K562 (cell line): ENCODE measurements around the gene AFF1.

Experiments used
- BCLAF1 ChIP-seq, 2 experiments: fragments of 450-650 bp in 1 of 2; IDR thresholded peaks; 2 replicates each; pipeline ENCODE4 v1.6.1; 2011 to 2017; ENCODE audit warnings: low read depth in 2 of 2, antibody characterized with exemption in 1 of 2, borderline replicate concordance in 1 of 2, low read length in 1 of 2, mild to moderate bottlenecking in 1 of 2, mixed read lengths in 1 of 2; ENCODE audit not compliant: control insufficient read depth in 1 of 2
- BHLHE40 ChIP-seq: IDR thresholded peaks from 2 replicates; pipeline ENCODE4 v1.6.1; 2011; ENCODE audit warnings: low read length, improper control_type of control experiment
- CTCF ChIP-seq, 3 experiments: IDR thresholded peaks in 2 of 3; conservative IDR thresholded peaks in 1 of 3; 2 replicates each; pipeline ENCODE4 v1.5.1; 2011 to 2012; ENCODE audit warnings: low read length in 3 of 3, mild to moderate bottlenecking in 3 of 3, control low read depth in 2 of 3, improper control_type of control experiment in 1 of 3, inconsistent platforms in 1 of 3, low read depth in 1 of 3, mixed read lengths in 1 of 3, moderate library complexity in 1 of 3; ENCODE audit not compliant: insufficient read depth in 2 of 3
- HDAC2 ChIP-seq: fragments of 450-650 bp; IDR thresholded peaks from 2 replicates; pipeline ENCODE4 v1.6.1; 2016; ENCODE audit warnings: mild to moderate bottlenecking
- XRCC4 ChIP-seq: IDR thresholded peaks from one replicate; pipeline ENCODE4 v1.6.1; 2011; ENCODE audit not compliant: insufficient read depth, insufficient read length; ENCODE audit errors: extremely low read depth

- no peak for TF ChIP-seq HDAC2
- TF ChIP-seq BCLAF1 (IDR thresholded peaks at IDR 0.05; ENCODE audit: borderline replicate concordance in 1 of 2, control insufficient read depth in 1 of 2, low read depth in 2 of 2, low read length in 1 of 2) = no peak
- no peak for TF ChIP-seq XRCC4
- TF ChIP-seq BHLHE40 = no peak
- no peak for TF ChIP-seq CTCF (IDR thresholded peaks at IDR 0.05 in 2 of 3, conservative IDR thresholded peaks at IDR 0.05 in 1 of 3; ENCODE audit: insufficient read depth in 2 of 3, low read depth in 1 of 3, low read length in 3 of 3)
Measured at GRCh38 chr4:87038837-87039615, 104.2 kb downstream of the AFF1 start.
